ENCODE results near the gene MUC3A. TPM values are rescaled to one million over a fixed set of nuclear protein-coding genes. Genes with fewer than 3 reads are reported as not detected.
"Not testable (repeated sequence)": the region's sequence is repeated elsewhere in the genome, so short reads cannot be mapped to it uniquely, and the experiment has no call there.

MUC3A gene
- total and polyA plus RNA-seq, 2 experiments from 2014 or later, result 4.9 to 9.4 TPM

DNA sequence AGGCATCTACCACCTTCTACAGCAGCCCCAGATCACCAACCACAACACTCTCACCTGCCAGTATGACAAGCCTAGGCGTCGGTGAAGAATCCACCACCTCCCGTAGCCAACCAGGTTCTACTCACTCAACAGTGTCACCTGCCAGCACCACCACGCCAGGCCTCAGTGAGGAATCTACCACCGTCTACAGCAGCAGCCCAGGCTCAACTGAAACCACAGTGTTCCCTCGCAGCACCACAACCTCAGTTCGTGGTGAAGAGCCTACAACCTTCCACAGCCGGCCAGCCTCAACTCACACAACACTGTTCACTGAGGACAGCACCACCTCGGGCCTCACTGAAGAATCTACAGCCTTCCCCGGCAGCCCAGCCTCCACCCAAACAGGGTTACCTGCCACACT, 49.2 kb downstream of the MUC3A start:
- not testable (repeated sequence) for H2AFZ ChIP-seq; H4K20me1 ChIP-seq (ENCODE audit: insufficient read depth, poor library complexity, severe bottlenecking); DNase-seq (ENCODE audit: low spot score); H3K9me3 ChIP-seq (ENCODE audit: low read depth); H3K9me2 ChIP-seq (replicated peaks; ENCODE audit: insufficient read depth); H3K4me2 ChIP-seq; H3K4me1 ChIP-seq (ENCODE audit: insufficient read depth); H3K27ac ChIP-seq; H3K79me2 ChIP-seq; H3K4me3 ChIP-seq; H3K36me3 ChIP-seq (replicated peaks; ENCODE audit: insufficient read depth, low read depth); H3K27me3 ChIP-seq
- WGBS (ENCODE audit: low lambda C conversion rate, missing lambda C conversion rate), result 85% methylated on average over 7 of the region's 10 CpGs

DNA sequence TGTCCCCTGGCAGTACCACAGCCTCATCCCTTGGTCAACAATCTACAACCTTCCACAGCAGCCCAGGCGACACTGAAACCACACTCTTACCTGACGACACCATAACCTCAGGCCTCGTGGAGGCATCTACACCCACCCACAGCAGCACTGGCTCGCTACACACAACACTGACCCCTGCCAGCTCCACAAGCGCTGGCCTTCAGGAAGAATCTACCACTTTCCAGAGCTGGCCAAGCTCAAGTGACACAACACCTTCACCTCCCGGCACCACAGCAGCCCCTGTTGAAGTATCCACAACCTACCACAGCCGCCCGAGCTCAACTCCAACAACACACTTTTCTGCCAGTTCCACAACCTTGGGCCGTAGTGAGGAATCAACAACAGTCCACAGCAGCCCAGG, 50.0 kb downstream of the MUC3A start:
- H3K36me3 ChIP-seq (replicated peaks; ENCODE audit: insufficient read depth, low read depth); H3K79me2 ChIP-seq; H4K20me1 ChIP-seq (ENCODE audit: insufficient read depth, poor library complexity, severe bottlenecking); H3K27me3 ChIP-seq; H3K4me2 ChIP-seq; H3K9me2 ChIP-seq (replicated peaks; ENCODE audit: insufficient read depth); DNase-seq (ENCODE audit: low spot score); H3K27ac ChIP-seq; H2AFZ ChIP-seq; H3K9me3 ChIP-seq (ENCODE audit: low read depth); H3K4me1 ChIP-seq (ENCODE audit: insufficient read depth); H3K4me3 ChIP-seq: not testable (repeated sequence)
- no CpG with 5 or more reads among the region's 9 CpGs for WGBS (ENCODE audit: low lambda C conversion rate, missing lambda C conversion rate)

DNA sequence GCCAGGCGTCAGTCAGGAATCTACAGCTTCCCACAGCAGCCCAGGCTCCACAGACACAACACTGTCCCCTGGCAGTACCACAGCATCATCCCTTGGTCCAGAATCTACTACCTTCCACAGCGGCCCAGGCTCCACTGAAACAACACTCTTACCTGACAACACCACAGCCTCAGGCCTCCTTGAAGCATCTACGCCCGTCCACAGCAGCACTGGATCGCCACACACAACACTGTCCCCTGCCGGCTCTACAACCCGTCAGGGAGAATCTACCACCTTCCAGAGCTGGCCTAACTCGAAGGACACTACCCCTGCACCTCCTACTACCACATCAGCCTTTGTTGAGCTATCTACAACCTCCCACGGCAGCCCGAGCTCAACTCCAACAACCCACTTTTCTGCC, 50.7 kb downstream of the MUC3A start:
- DNase-seq (ENCODE audit: low spot score), result not testable (repeated sequence)
- 92% methylated on average over 10 of the region's 10 CpGs for WGBS (ENCODE audit: low lambda C conversion rate, missing lambda C conversion rate)

DNA sequence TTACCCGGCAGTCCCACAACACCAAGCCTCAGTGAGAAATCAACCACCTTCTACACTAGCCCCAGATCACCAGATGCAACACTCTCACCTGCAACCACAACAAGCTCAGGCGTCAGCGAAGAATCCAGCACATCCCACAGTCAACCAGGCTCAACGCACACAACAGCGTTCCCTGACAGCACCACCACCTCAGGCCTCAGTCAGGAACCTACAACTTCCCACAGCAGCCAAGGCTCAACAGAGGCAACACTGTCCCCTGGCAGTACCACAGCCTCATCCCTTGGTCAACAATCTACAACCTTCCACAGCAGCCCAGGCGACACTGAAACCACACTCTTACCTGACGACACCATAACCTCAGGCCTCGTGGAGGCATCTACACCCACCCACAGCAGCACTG, 53.0 kb downstream of the MUC3A start:
- H4K20me1 ChIP-seq (ENCODE audit: insufficient read depth, poor library complexity, severe bottlenecking); H3K4me1 ChIP-seq (ENCODE audit: insufficient read depth); H3K4me3 ChIP-seq; H2AFZ ChIP-seq; DNase-seq (ENCODE audit: low spot score); H3K27ac ChIP-seq; H3K9me2 ChIP-seq (replicated peaks; ENCODE audit: insufficient read depth); H3K79me2 ChIP-seq; H3K27me3 ChIP-seq; H3K9me3 ChIP-seq (ENCODE audit: low read depth); H3K36me3 ChIP-seq (replicated peaks; ENCODE audit: insufficient read depth, low read depth); H3K4me2 ChIP-seq: not testable (repeated sequence)
- 94% methylated on average over 5 of the region's 8 CpGs for WGBS (ENCODE audit: low lambda C conversion rate, missing lambda C conversion rate)

More for the DNA sequence above, 50.7 kb downstream of the MUC3A start:
- not testable (repeated sequence) for H3K9me2 ChIP-seq (replicated peaks; ENCODE audit: insufficient read depth); H2AFZ ChIP-seq; H3K36me3 ChIP-seq (replicated peaks; ENCODE audit: insufficient read depth, low read depth); H3K27ac ChIP-seq; H3K4me2 ChIP-seq; H3K4me1 ChIP-seq (ENCODE audit: insufficient read depth); H3K4me3 ChIP-seq; H3K79me2 ChIP-seq; H4K20me1 ChIP-seq (ENCODE audit: insufficient read depth, poor library complexity, severe bottlenecking); H3K9me3 ChIP-seq (ENCODE audit: low read depth); H3K27me3 ChIP-seq

DNA sequence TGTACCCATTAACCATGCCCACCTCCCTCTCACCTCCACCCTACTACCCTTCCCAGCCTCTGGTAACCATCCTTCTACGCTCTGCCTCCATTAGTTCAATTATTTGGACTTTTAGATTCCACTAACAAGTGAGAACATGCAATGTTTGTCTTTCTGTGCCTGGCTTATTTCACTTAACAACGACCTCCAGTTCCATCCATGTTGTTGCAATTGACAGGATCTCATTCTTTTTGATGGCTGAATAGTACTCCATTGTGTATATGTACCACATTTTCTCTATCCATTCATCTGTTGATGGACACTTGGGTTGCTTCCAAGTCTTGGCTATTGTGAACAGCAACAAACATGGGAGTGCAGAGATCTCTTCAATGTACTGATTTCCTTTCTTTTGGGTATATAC, 58.0 kb downstream of the MUC3A start:
- H3K27ac ChIP-seq; H3K9me2 ChIP-seq (replicated peaks; ENCODE audit: insufficient read depth); H3K4me2 ChIP-seq; H4K20me1 ChIP-seq (ENCODE audit: insufficient read depth, poor library complexity, severe bottlenecking); H3K4me1 ChIP-seq (ENCODE audit: insufficient read depth); H3K9me3 ChIP-seq (ENCODE audit: low read depth); H3K4me3 ChIP-seq; DNase-seq (ENCODE audit: low spot score); H3K79me2 ChIP-seq; H3K36me3 ChIP-seq (replicated peaks; ENCODE audit: insufficient read depth, low read depth); H3K27me3 ChIP-seq; H2AFZ ChIP-seq: not testable (repeated sequence)
- 81% methylated on average over 2 of the region's 2 CpGs for WGBS (ENCODE audit: low lambda C conversion rate, missing lambda C conversion rate)

DNA sequence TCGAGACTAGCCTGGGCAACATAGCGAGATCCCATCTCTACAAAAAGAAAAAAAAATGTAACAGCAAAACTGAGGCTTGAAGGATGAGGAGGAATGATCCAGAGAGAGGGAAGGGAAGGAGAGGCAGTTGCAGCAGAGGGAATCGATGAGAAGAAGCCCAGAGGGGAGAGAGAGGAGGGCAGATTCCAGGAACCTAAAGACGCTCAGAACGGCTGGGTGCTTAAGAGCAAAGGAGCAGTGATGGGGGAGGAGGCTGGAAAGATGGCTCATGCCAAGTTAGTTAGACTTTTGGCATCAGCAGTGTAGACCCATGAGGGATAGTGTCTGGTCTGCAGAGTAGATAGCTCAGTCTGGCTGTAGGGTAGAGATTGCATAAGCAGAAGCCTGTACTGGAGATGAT, 60.3 kb downstream of the MUC3A start:
- 85% methylated on average over 5 of the region's 5 CpGs for WGBS (ENCODE audit: low lambda C conversion rate, missing lambda C conversion rate)
- no peak overlapping the region for H3K4me2 ChIP-seq
- H3K27ac ChIP-seq, result no peak overlapping the region

More for the DNA sequence above, 60.3 kb downstream of the MUC3A start:
- H3K79me2 ChIP-seq, result no peaks in the 10 kb centered on the region
- no peak overlapping the region for H2AFZ ChIP-seq
- no peaks in the 10 kb centered on the region for H3K9me2 ChIP-seq (replicated peaks; ENCODE audit: insufficient read depth)
- DNase-seq (ENCODE audit: low spot score), result no peak
- no peaks in the 10 kb centered on the region for H4K20me1 ChIP-seq (ENCODE audit: insufficient read depth, poor library complexity, severe bottlenecking)
- H3K4me3 ChIP-seq, result no peak overlapping the region
- H3K4me1 ChIP-seq (ENCODE audit: insufficient read depth), result no peaks in the 10 kb centered on the region
- no peaks in the 10 kb centered on the region for H3K27me3 ChIP-seq
- H3K36me3 ChIP-seq (replicated peaks; ENCODE audit: insufficient read depth, low read depth), result no peaks in the 10 kb centered on the region
- no peaks in the 10 kb centered on the region for H3K9me3 ChIP-seq (ENCODE audit: low read depth)
- TF ChIP-seq EZH2 (IDR thresholded peaks at IDR 0.05; ENCODE audit: borderline replicate concordance) (no peak), EZH2phosphoT487 (IDR thresholded peaks at IDR 0.05; ENCODE audit: low read depth, severe bottlenecking, unreplicated experiment) (no peak)
- TF ChIP-seq, protein P1, sequence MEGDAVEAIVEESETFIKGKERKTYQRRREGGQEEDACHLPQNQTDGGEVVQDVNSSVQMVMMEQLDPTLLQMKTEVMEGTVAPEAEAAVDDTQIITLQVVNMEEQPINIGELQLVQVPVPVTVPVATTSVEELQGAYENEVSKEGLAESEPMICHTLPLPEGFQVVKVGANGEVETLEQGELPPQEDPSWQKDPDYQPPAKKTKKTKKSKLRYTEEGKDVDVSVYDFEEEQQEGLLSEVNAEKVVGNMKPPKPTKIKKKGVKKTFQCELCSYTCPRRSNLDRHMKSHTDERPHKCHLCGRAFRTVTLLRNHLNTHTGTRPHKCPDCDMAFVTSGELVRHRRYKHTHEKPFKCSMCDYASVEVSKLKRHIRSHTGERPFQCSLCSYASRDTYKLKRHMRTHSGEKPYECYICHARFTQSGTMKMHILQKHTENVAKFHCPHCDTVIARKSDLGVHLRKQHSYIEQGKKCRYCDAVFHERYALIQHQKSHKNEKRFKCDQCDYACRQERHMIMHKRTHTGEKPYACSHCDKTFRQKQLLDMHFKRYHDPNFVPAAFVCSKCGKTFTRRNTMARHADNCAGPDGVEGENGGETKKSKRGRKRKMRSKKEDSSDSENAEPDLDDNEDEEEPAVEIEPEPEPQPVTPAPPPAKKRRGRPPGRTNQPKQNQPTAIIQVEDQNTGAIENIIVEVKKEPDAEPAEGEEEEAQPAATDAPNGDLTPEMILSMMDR (IDR thresholded peaks at IDR 0.05; ENCODE audit: poor library complexity), result no peak
